Parathyroid adenoma (tissue), 2 donors: ENCODE results near the gene LAMA2.

ENCODE experiments used
- H2AFZ ChIP-seq: fragments of 300-600 bp; sonication (generic); one replicate; pipeline ENCODE4 v1.7.0; 2017; ENCODE audit warnings: antibody characterized with exemption, mild to moderate bottlenecking
- H3K27ac ChIP-seq: fragments of 300-600 bp; sonication (generic); one replicate; pipeline ENCODE4 v1.7.0; 2017
- H3K27me3 ChIP-seq: fragments of 300-600 bp; sonication (generic); one replicate; pipeline ENCODE4 v1.7.0; 2017; ENCODE audit warnings: low read length; ENCODE audit not compliant: control insufficient read depth, insufficient read depth
- H3K36me3 ChIP-seq: fragments of 300-600 bp; sonication (generic); one replicate; pipeline ENCODE4 v1.7.0; 2017; ENCODE audit warnings: low read length; ENCODE audit not compliant: control insufficient read depth, insufficient read depth
- H3K4me1 ChIP-seq: fragments of 300-600 bp; sonication (generic); one replicate; pipeline ENCODE4 v1.7.0; 2017; ENCODE audit warnings: control low read depth
- H3K4me2 ChIP-seq: fragments of 300-600 bp; sonication (generic); one replicate; pipeline ENCODE4 v1.7.0; 2017; ENCODE audit warnings: low read length
- H3K4me3 ChIP-seq: fragments of 300-600 bp; sonication (generic); one replicate; pipeline ENCODE4 v1.7.0; 2017; ENCODE audit warnings: low read depth, low read length
- H3K79me2 ChIP-seq: fragments of 300-600 bp; sonication (generic); one replicate; pipeline ENCODE4 v1.7.0; 2017; ENCODE audit warnings: control low read depth
- H3K9ac ChIP-seq: fragments of 300-600 bp; sonication (generic); one replicate; pipeline ENCODE4 v1.7.0; 2017; ENCODE audit warnings: mild to moderate bottlenecking
- H3K9me3 ChIP-seq: fragments of 300-600 bp; sonication (generic); one replicate; pipeline ENCODE4 v1.7.0; 2017; ENCODE audit warnings: low read length; ENCODE audit not compliant: control insufficient read depth
- CTCF ChIP-seq: fragments of 300-600 bp; sonication (generic); IDR thresholded peaks from one replicate; pipeline ENCODE4 v1.7.0; 2017; ENCODE audit warnings: antibody characterized with exemption, mild to moderate bottlenecking
- donor health status: primary hyperparathyroidism.

The LAMA2 gene

DNA sequence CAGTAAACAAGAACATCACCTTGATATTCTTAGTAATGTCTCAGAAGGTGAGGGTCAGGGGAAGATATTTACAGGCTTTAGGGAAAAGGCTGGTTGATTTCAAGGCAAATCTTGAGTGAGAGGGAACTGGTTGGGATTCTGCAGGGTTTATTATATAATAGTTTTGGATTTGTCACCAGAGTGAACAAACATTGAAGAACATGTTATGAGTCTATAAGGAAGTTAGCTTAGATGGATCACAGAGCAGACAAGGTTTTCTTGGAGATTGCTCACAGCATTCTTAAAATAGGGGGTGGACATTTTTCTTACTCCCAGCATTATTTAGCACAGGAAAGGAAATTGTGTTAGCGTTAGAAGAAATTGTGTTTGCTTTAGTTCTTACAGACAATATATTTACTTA is 324.9 kb downstream of the LAMA2 start:
- Histone ChIP-seq H3K36me3 (no peaks in the 10 kb centered on the region), H3K9ac (no peak overlapping the region), H3K4me1 (no peaks in the 10 kb centered on the region), H2AFZ (no peak overlapping the region), H3K27ac (no peak overlapping the region), H3K4me3 (no peak overlapping the region), H3K79me2 (no peaks in the 10 kb centered on the region), H3K9me3 (no peaks in the 10 kb centered on the region), H3K4me2 (no peak overlapping the region), H3K27me3 (no peaks in the 10 kb centered on the region)
- no peak for TF ChIP-seq CTCF

GRCh38 chr6:129208415-129209034 is 325.6 kb downstream of the LAMA2 start:
- Histone ChIP-seq H2AFZ (no peak overlapping the region), H3K4me2 (no peak overlapping the region), H3K27me3 (no peaks in the 10 kb centered on the region), H3K79me2 (no peaks in the 10 kb centered on the region), H3K36me3 (no peaks in the 10 kb centered on the region), H3K27ac (no peak overlapping the region), H3K4me3 (no peak overlapping the region), H3K4me1 (no peaks in the 10 kb centered on the region), H3K9me3 (no peaks in the 10 kb centered on the region), H3K9ac (no peak overlapping the region)
- no peak for TF ChIP-seq CTCF

- H3K9ac ChIP-seq: no peak overlapping the region
- no peak overlapping the region for H2AFZ ChIP-seq
- no peak for TF ChIP-seq CTCF
- no peaks in the 10 kb centered on the region for H3K27me3 ChIP-seq
- H3K4me1 ChIP-seq: no peaks in the 10 kb centered on the region
- H3K79me2 ChIP-seq: no peaks in the 10 kb centered on the region
- no peaks in the 10 kb centered on the region for H3K9me3 ChIP-seq
- H3K4me3 ChIP-seq: no peak overlapping the region
- no peak overlapping the region for H3K4me2 ChIP-seq
- no peak overlapping the region for H3K27ac ChIP-seq
- no peaks in the 10 kb centered on the region for H3K36me3 ChIP-seq
These were observed 326.4 kb downstream of the LAMA2 start for GRCh38 chr6:129209355-129209754.

DNA sequence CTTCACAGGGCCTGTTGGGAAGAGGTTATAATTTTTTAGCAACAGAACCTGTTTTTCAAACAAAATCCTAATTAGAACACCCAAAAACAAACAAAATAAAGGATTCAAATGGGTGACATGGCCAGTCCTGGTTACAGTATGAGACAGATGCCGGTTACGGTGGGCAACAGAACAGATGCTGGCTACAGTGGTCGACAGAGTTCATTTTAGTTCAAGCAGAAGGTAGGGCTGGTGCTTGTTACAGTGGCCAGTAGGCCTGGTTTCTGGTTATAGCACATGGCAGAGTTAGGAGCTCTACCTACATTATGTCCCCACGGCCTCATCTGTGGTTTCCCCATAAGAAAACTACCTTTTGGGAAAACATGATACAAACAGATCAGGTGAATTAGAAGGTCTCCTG is 327.7 kb downstream of the LAMA2 start:
- Histone ChIP-seq H2AFZ (no peak overlapping the region), H3K79me2 (no peaks in the 10 kb centered on the region), H3K9ac (no peak overlapping the region), H3K27ac (no peak overlapping the region), H3K4me3 (no peak overlapping the region), H3K27me3 (no peaks in the 10 kb centered on the region), H3K4me2 (no peak overlapping the region), H3K9me3 (no peaks in the 10 kb centered on the region), H3K4me1 (no peaks in the 10 kb centered on the region), H3K36me3 (no peaks in the 10 kb centered on the region)
- TF ChIP-seq CTCF: no peak

DNA sequence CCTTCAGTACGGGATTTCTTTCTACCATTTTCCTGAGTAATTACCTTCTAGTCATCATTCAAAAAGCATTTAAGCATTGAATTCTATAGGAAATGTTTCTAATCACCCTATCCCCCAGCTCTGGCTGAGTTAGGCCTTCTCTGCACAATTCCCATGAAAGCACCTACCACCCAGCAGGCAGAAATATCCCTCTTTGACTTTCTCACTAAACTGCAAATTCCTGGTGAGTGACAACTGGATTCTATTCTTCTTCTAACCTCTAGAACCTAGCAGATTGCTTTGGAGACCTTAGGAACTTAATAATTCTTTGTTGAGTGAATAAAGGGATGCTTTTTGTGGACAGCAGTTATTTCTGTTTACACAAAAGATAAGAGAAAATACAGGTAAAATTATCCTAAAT is 328.7 kb downstream of the LAMA2 start:
- Histone ChIP-seq H2AFZ (no peak overlapping the region), H3K27ac (no peak overlapping the region), H3K9me3 (no peaks in the 10 kb centered on the region), H3K9ac (no peak overlapping the region), H3K27me3 (no peaks in the 10 kb centered on the region), H3K4me1 (no peaks in the 10 kb centered on the region), H3K4me3 (no peak overlapping the region), H3K79me2 (no peaks in the 10 kb centered on the region), H3K36me3 (no peaks in the 10 kb centered on the region), H3K4me2 (no peak overlapping the region)
- TF ChIP-seq CTCF: no peak
